Right kidney (tissue), 1 donor: Measurements from ENCODE around the gene IKZF1.
"Not testable (repeated sequence)": the region's sequence is repeated elsewhere in the genome, so short reads cannot be mapped to it uniquely, and the experiment has no call there.

Experiments used
- DNase-seq: peaks from one replicate; pipeline ENCODE4 v3.0.0-alpha.2; 2016

IKZF1 gene

DNA sequence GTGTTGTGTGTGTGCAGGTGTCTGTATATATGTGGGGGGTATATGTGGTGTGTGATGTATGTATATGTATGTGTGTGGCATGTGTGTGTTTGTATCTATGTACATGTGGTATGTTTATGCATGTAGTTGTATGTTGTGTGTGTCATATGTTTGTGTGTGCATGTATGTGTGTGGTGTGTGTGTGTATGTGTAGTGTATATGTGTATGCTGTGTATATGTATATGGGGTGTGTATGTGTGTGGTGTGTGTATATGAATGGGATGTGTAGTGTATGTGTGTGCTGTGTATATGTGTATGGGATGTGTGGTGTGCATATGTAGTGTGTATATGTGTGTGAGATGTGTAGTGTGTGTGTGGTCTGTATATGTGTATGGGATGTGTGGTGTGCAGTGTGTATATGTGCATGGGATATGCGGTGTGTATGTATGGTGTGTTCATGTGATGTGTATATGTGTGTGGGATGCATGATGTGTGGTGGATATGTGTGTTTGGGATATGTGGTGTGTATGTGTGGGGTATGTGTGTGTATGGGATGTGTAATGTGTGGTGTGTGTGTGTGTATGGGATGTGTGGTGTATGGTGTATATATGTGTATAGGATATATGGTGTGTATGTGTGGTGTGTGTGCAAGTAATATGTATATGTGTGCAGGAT is 30.0 kb downstream of the IKZF1 start:
- no peak for DNase-seq

DNA sequence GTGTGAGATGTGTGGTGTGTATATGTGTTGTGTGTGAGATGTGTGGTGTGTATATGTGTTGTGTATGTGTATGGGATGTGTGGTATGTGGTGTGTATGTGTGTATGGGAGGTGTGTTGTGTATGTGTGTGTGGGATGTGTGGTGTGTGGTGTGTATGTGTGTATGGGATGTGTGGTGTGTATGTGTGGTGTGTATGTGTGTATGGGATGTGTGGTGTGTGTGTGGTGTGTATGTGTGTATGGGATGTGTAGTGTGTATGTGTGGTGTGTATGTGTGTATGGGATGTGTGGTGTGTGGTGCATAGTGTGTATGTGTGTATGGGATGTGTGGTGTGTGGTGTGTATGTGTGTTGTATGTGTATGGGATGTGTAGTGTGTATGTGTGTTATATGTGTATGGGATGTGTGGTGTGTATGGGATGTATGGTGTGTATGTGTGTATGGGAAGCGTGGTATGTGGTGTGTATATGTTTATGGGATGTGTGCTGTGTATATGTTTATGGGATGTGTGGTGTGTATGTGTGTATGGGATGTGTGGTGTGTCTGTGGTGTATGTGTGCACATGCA is 30.8 kb downstream of the IKZF1 start:
- DNase-seq: no peak

- DNase-seq: no peak
These were observed 31.6 kb downstream of the IKZF1 start for GRCh38 chr7:50335795-50336754.

DNA sequence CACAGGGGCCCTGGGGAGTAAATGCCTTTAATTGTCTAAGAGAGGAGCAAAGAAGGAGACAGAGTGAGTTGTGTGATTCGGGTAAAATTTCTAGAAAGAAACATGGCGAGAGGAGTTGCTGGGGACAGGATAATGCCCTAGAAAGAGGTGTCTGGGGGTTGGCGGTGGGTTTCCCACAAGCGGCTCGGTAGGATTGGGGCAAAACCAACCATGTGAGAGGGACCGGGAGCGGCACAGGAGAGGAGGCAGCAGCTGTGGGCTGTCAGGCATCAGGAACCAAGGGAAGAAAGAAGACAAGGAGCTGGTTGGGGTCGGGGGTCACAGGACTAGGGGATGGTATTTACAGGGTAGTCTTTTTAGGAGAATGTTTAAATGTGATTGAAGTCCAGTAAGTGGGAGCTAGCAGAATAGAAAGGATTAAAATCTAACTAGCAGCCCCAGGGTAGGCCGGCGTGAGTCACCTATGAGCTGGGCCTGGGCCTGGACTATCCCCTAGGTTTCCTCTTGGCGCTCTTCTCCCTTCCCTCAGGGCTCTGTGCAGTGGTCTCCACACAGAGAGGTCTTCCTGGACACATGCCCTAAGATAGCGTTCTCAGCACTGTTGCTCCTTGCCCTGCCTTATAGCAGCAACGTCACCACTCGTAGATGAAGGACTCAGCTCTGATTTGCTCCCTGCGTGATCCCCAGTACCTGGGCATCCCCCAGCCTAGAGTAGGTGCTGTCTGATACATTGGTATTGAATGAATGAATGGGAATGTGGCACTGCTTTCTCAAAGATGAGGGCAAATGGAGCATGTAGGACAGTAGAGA is 32.6 kb downstream of the IKZF1 start:
- DNase-seq: no peak

DNA sequence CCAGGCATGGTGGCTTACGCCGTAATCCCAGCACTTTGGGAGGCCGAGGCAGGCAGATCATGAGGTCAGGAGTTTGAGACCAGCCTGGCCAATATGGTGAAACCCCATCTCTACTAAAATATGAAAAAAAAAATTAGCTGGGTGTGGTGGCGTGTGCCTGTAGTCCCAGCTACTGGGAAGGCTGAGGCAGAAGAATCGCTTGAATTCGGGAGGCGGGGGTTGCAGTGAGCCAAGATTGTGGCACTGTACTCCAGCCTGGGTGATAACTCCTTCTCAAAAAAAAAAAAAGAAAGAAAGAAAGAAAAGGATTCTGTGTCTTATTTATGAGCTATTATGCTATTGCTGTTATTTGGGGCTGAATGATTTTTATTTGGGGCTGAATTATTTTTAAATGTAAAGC is 35.0 kb downstream of the IKZF1 start:
- DNase-seq: not testable (repeated sequence)

DNA sequence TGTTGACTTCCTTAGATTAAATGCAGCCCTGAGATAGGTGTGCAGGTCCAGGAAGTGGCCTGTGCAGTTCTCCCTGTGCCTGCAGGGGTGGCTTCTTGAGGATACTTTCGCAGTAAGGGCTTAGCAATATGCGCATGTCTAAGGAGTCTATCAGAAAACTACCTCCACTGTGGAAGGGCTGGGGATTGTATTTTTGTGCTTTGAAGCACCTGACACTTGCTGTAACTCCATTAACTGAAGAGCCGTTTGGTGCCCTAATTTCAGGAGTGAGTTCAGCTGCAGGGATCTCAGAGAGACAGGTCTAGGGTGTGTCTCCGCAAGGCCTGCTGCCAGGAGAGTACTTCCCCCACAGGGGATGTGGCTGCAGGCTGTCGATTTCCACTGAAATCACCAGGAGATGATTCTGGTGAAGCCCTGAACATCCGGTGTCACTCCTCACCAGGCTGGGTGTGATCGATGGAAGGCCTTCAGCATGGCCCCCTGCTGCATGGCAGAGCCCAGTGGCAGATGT is 35.5 kb downstream of the IKZF1 start:
- DNase-seq: no peak

GRCh38 chr7:50341724-50342123 is 37.2 kb downstream of the IKZF1 start:
- DNase-seq: no peak

- DNase-seq: no peak
These were observed 38.1 kb downstream of the IKZF1 start for GRCh38 chr7:50342616-50343114.

DNA sequence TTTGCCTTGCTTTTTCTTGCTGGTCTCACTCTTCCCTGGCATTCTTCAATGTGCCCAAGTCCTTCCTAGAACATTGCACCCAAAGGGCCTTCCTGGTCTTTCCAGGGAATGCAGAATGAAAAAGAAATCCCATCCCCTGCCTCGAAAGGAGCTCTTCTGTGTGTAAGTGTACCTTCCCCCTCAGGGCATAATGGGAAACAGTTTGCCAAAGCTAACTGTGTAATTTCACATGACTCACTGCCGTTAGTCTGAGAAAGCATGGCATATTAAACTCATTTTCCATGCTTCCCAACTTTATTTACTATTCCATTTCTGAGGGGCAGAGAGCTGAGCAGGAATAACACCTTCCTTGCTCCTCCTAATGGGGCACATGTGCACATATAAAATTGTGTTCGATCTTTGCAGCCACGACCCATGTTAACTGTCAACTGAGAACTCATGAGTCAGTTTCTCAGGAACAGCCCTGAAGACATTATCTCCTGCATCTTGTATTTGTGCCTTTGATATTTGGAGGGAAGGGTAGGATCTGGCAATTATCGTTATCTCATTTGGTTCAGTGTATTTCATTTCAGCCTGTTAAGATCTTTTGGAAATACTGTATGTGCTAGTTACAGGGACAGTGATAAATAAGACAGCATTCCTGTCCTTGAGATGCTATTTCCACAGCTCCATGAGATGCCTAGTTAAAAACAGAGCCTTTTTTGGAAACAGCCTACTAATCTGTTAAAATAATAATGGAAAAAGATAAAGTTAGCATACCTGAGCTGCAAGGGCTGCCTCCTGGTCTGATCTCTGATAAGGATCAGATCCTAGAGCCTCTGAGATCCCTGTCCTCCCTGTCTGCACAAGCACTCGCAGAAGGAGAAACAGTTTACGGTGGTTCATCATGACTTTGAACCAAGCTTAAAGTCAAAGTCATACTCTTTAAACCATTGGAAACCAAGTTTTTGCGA is 42.3 kb downstream of the IKZF1 start:
- DNase-seq: no peak

GRCh38 chr7:50347693-50348092 is 43.2 kb downstream of the IKZF1 start:
- no peak for DNase-seq

DNA sequence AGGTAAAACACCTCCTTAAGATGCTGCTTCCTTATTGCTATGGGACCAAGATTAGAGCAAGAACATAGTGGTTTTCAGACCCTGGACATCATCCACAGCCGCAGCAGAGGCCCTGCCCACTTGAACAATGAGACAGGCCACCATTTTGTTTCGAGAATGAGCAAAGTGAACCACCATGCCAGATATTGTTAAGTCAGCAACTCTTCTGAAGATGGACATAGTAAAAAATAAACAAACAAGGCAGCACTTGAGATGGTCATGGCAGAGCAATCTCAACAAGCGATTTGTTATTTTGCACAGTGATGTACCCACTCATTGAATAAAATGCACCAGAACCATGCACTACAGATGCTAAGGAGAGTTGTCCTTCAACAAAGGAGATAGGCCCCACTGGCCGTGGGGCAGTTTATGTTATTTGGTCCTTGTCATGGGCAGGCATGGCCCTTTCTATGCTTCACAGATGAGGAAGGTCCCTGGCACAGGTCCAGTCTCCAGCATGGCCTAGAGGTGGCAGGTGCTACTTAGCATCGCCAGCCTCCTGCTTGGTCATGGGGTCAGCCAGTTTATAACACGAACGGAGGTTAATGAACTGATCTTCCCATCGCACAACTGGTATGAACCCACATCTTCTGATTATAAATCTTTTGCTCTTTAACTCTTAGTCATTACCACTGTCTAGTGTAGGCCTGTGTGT is 44.1 kb downstream of the IKZF1 start:
- no peak for DNase-seq

DNA sequence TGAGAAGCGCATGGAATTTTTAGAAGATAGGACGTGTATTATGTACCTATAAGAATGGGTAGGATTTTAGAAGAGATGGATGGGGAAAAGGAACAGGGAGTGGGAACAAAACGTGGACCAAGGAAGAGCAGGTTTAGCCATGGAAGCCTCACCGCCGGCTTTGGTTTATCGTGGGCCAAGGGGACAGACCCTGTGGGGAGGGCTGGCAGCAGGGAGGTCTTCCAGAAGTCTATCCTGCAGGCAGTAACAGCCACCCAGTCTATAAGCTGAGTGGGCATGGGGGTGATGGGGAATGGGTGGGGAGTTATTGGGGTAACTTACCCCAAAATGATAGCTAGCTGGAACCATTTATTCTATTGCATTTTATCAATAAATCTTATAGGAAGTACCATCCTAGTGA is 44.9 kb downstream of the IKZF1 start:
- no peak for DNase-seq

GRCh38 chr7:50349963-50350944 is 45.7 kb downstream of the IKZF1 start:
- DNase-seq: no peak

DNA sequence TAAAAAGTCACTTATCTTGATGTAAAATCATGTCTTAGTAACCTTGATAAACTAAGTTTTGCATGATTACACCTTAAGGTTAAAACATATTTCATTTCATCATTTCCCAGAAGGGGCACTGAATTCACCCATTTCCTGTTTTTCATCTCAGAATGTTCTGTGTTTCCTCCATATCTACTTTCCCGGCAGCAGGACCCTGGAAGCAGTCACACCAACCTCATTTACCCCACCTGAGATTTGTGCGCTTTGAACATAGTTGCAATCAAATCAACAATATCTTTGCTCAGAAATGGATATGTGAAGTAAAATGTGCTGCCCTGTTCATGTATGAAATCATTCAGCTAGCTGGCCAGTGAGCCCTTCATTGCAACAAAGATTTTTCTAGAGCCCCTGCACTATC is 46.8 kb downstream of the IKZF1 start:
- DNase-seq: no peak

- no peak for DNase-seq
These were observed 47.8 kb downstream of the IKZF1 start for GRCh38 chr7:50352282-50352681.

DNA sequence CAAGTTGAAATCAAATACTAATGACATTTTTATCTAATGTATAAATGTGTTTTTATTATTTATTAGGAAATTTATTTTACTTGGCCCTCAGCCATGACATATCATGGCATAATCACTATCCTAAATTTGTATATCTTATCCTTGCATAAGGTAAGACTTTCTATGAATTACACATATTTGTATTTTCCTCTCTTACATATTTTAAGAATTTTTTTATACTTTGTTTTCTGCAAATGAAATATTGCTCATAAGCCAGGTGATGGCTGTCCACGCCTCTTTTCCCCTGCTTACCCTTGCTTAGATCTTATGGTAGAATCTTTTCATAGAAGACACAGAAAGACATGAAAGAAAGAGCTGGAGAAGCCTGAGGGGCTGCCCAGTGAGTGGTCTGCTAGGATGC is 48.2 kb downstream of the IKZF1 start:
- DNase-seq: no peak

- DNase-seq: no peak
These were observed 48.7 kb downstream of the IKZF1 start for GRCh38 chr7:50353201-50353600.

- DNase-seq: no peak
These were observed 49.5 kb downstream of the IKZF1 start for GRCh38 chr7:50353894-50354595.
